ENCODE data around the gene AGPS.

GRCh38 chr2:177550264-177551200, 158.0 kb downstream of the AGPS start:
- TF ChIP-seq RCOR1 (conservative IDR thresholded peaks at IDR 0.05; ENCODE audit: low read depth, low read length) (no peak), GABPA (IDR thresholded peaks at IDR 0.05; ENCODE audit: low read depth) (no peak), POLR2AphosphoS2 (IDR thresholded peaks at IDR 0.05; ENCODE audit: low read depth, low read length) (no peak)
